ENCODE results near the gene PHLDA1. TPM values are rescaled to one million over a fixed set of nuclear protein-coding genes. Genes with fewer than 3 reads are reported as not detected.

The PHLDA1 gene
- 90.2 TPM for polyA plus RNA-seq (2013, experiment 1 of 2)
- 90.9 TPM for polyA plus RNA-seq (2013, experiment 2 of 2)

- H3K79me1 ChIP-seq (replicated peaks; ENCODE audit: low read length, poor library complexity, severe bottlenecking), result peaks cover 4% of the 10 kb centered on the region
- peak within 1 kb of the TSS; percentile 84 for H2BK15ac ChIP-seq (ENCODE audit: low read depth, poor library complexity, severe bottlenecking)
- peak within 1 kb of the TSS; percentile 91 for H2BK120ac ChIP-seq (ENCODE audit: low read depth, low read length)
- H3K4me3 ChIP-seq (ENCODE audit: insufficient read depth in 1 of 2, low read depth in 1 of 2, low read length in 2 of 2), result peak within 1 kb of the TSS; percentile 91
- H3K18ac ChIP-seq (ENCODE audit: low read depth in 1 of 2, low read length in 2 of 2), result peak within 1 kb of the TSS; percentile 98 to 100
- peak within 1 kb of the TSS; percentile 93 for H4K8ac ChIP-seq (ENCODE audit: low read length)
- no peaks in the 10 kb centered on the region for H3K9me3 ChIP-seq (ENCODE audit: control insufficient read depth, low read length)
- no peaks in the 10 kb centered on the region for H3K27me3 ChIP-seq (ENCODE audit: control insufficient read depth in 1 of 2, insufficient read depth in 1 of 2, low read length in 2 of 2)
- 0% methylated on average over 65 of the region's 67 CpGs for WGBS
- peak; percentile 98 for DNase-seq
- H2BK5ac ChIP-seq (ENCODE audit: low read depth, low read length, poor library complexity, severe bottlenecking), result peak within 1 kb of the TSS; percentile 97
- peak within 1 kb of the TSS; percentile 96 to 98 for H3K4ac ChIP-seq (ENCODE audit: low read depth in 1 of 2, low read length in 2 of 2)
- H2BK12ac ChIP-seq (ENCODE audit: low read length in 2 of 2), result peak within 1 kb of the TSS; percentile 44 to 59
- H2AFZ ChIP-seq (ENCODE audit: low read depth, low read length), result no peak within 1 kb of the TSS
- peak within 1 kb of the TSS; percentile 8 to 87 for H3K23ac ChIP-seq (ENCODE audit: low read length in 2 of 2)
- peak within 1 kb of the TSS; percentile 95 for H4K91ac ChIP-seq (ENCODE audit: low read length)
- peak within 1 kb of the TSS; percentile 68 for H2AK5ac ChIP-seq (ENCODE audit: low read length, severe bottlenecking)
- peak within 1 kb of the TSS; percentile 59 for H3K4me2 ChIP-seq (ENCODE audit: low read length, poor library complexity, severe bottlenecking)
- peak within 1 kb of the TSS; percentile 89 to 99 for H3K14ac ChIP-seq (ENCODE audit: low read length in 2 of 2)
- H3K4me1 ChIP-seq (ENCODE audit: control insufficient read depth, insufficient read depth, low read depth, low read length), result peaks cover 6% of the 10 kb centered on the region
- H3K27ac ChIP-seq (ENCODE audit: low read length, poor library complexity, severe bottlenecking), result peak within 1 kb of the TSS; percentile 98
- H3K9ac ChIP-seq (ENCODE audit: low read length), result peak within 1 kb of the TSS; percentile 98
- H3K36me3 ChIP-seq (ENCODE audit: control insufficient read depth in 1 of 2, insufficient read depth in 2 of 2, low read depth in 1 of 2, low read length in 2 of 2), result peaks cover 12 to 36% of the 10 kb centered on the region in 2 experiments
Observed at GRCh38 chr12:76031414-76032042, at the start of gene PHLDA1. PHLDA1 (minus strand) TSS chr12:76031776.

GRCh38 chr12:76080729-76081415 lies 49.3 kb upstream of the PHLDA1 start:
- Histone ChIP-seq H2BK15ac (ENCODE audit: low read depth, poor library complexity, severe bottlenecking) (no peak overlapping the region), H3K9ac (ENCODE audit: low read length) (no peak overlapping the region), H3K4ac (ENCODE audit: low read depth in 1 of 2, low read length in 2 of 2) (no peak overlapping the region), H2AFZ (ENCODE audit: low read depth, low read length) (no peak overlapping the region), H3K79me1 (replicated peaks; ENCODE audit: low read length, poor library complexity, severe bottlenecking) (no peaks in the 10 kb centered on the region), H3K36me3 (ENCODE audit: control insufficient read depth in 1 of 2, insufficient read depth in 2 of 2, low read depth in 1 of 2, low read length in 2 of 2) (peaks cover 7 to 39% of the 10 kb centered on the region in 2 experiments), H3K18ac (ENCODE audit: low read depth in 1 of 2, low read length in 2 of 2) (no peak overlapping the region), H4K91ac (ENCODE audit: low read length) (no peak overlapping the region), H2BK12ac (ENCODE audit: low read length in 2 of 2) (no peak overlapping the region), H2BK5ac (ENCODE audit: low read depth, low read length, poor library complexity, severe bottlenecking) (no peak overlapping the region), H2BK120ac (ENCODE audit: low read depth, low read length) (no peak overlapping the region), H3K23ac (ENCODE audit: low read length in 2 of 2) (no peak overlapping the region), H3K4me2 (ENCODE audit: low read length, poor library complexity, severe bottlenecking) (peak overlapping the region; percentile 11), H3K27ac (ENCODE audit: low read length, poor library complexity, severe bottlenecking) (no peak overlapping the region), H4K8ac (ENCODE audit: low read length) (no peak overlapping the region), H3K4me1 (ENCODE audit: control insufficient read depth, insufficient read depth, low read depth, low read length) (peaks cover 3% of the 10 kb centered on the region), H3K27me3 (ENCODE audit: control insufficient read depth in 1 of 2, insufficient read depth in 1 of 2, low read length in 2 of 2) (no peaks in the 10 kb centered on the region), H3K4me3 (ENCODE audit: insufficient read depth in 1 of 2, low read depth in 1 of 2, low read length in 2 of 2) (no peak overlapping the region), H3K14ac (ENCODE audit: low read length in 2 of 2) (no peak overlapping the region), H3K9me3 (ENCODE audit: control insufficient read depth, low read length) (peaks cover 20% of the 10 kb centered on the region), H2AK5ac (ENCODE audit: low read length, severe bottlenecking) (no peak overlapping the region)
- WGBS, result 42% methylated on average over 2 of the region's 6 CpGs
- DNase-seq, result peak; percentile 60

- Histone ChIP-seq H3K27ac (ENCODE audit: low read length, poor library complexity, severe bottlenecking) (no peak overlapping the region), H3K4me2 (ENCODE audit: low read length, poor library complexity, severe bottlenecking) (peak overlapping the region; percentile 11), H2BK5ac (ENCODE audit: low read depth, low read length, poor library complexity, severe bottlenecking) (no peak overlapping the region), H4K8ac (ENCODE audit: low read length) (no peak overlapping the region), H3K9me3 (ENCODE audit: control insufficient read depth, low read length) (peaks cover 20% of the 10 kb centered on the region), H3K14ac (ENCODE audit: low read length in 2 of 2) (no peak overlapping the region), H2BK12ac (ENCODE audit: low read length in 2 of 2) (no peak overlapping the region), H3K36me3 (ENCODE audit: control insufficient read depth in 1 of 2, insufficient read depth in 2 of 2, low read depth in 1 of 2, low read length in 2 of 2) (peaks cover 7 to 41% of the 10 kb centered on the region in 2 experiments), H3K9ac (ENCODE audit: low read length) (no peak overlapping the region), H3K4ac (ENCODE audit: low read depth in 1 of 2, low read length in 2 of 2) (no peak overlapping the region), H3K27me3 (ENCODE audit: control insufficient read depth in 1 of 2, insufficient read depth in 1 of 2, low read length in 2 of 2) (no peaks in the 10 kb centered on the region), H3K4me1 (ENCODE audit: control insufficient read depth, insufficient read depth, low read depth, low read length) (peaks cover 3% of the 10 kb centered on the region), H4K91ac (ENCODE audit: low read length) (no peak overlapping the region), H3K23ac (ENCODE audit: low read length in 2 of 2) (no peak overlapping the region), H2BK15ac (ENCODE audit: low read depth, poor library complexity, severe bottlenecking) (no peak overlapping the region), H3K18ac (ENCODE audit: low read depth in 1 of 2, low read length in 2 of 2) (no peak overlapping the region), H2AK5ac (ENCODE audit: low read length, severe bottlenecking) (no peak overlapping the region), H3K4me3 (ENCODE audit: insufficient read depth in 1 of 2, low read depth in 1 of 2, low read length in 2 of 2) (no peak overlapping the region), H2AFZ (ENCODE audit: low read depth, low read length) (no peak overlapping the region), H2BK120ac (ENCODE audit: low read depth, low read length) (no peak overlapping the region), H3K79me1 (replicated peaks; ENCODE audit: low read length, poor library complexity, severe bottlenecking) (no peaks in the 10 kb centered on the region)
- WGBS, result 80% methylated on average over 1 of the region's 2 CpGs
- DNase-seq, result peak; percentile 89
Observed at GRCh38 chr12:76080017-76080728, 48.6 kb upstream of the PHLDA1 start.

- peaks cover 20% of the 10 kb centered on the region for H3K9me3 ChIP-seq (ENCODE audit: control insufficient read depth, low read length)
- peaks cover 3% of the 10 kb centered on the region for H3K4me1 ChIP-seq (ENCODE audit: control insufficient read depth, insufficient read depth, low read depth, low read length)
- no peak overlapping the region for H3K4me3 ChIP-seq (ENCODE audit: insufficient read depth in 1 of 2, low read depth in 1 of 2, low read length in 2 of 2)
- no peak overlapping the region for H3K9ac ChIP-seq (ENCODE audit: low read length)
- no peak overlapping the region for H2AFZ ChIP-seq (ENCODE audit: low read depth, low read length)
- 97% methylated on average over 2 of the region's 2 CpGs for WGBS
- peaks cover 7 to 43% of the 10 kb centered on the region in 2 experiments for H3K36me3 ChIP-seq (ENCODE audit: control insufficient read depth in 1 of 2, insufficient read depth in 2 of 2, low read depth in 1 of 2, low read length in 2 of 2)
- no peaks in the 10 kb centered on the region for H3K27me3 ChIP-seq (ENCODE audit: control insufficient read depth in 1 of 2, insufficient read depth in 1 of 2, low read length in 2 of 2)
- H2BK15ac ChIP-seq (ENCODE audit: low read depth, poor library complexity, severe bottlenecking), result no peak overlapping the region
- no peak overlapping the region for H4K91ac ChIP-seq (ENCODE audit: low read length)
- no peak overlapping the region for H3K27ac ChIP-seq (ENCODE audit: low read length, poor library complexity, severe bottlenecking)
- no peak overlapping the region for H3K23ac ChIP-seq (ENCODE audit: low read length in 2 of 2)
- no peaks in the 10 kb centered on the region for H3K79me1 ChIP-seq (replicated peaks; ENCODE audit: low read length, poor library complexity, severe bottlenecking)
- no peak overlapping the region for H3K4ac ChIP-seq (ENCODE audit: low read depth in 1 of 2, low read length in 2 of 2)
- no peak overlapping the region for H3K14ac ChIP-seq (ENCODE audit: low read length in 2 of 2)
- H4K8ac ChIP-seq (ENCODE audit: low read length), result no peak overlapping the region
- no peak overlapping the region for H2BK120ac ChIP-seq (ENCODE audit: low read depth, low read length)
- H3K4me2 ChIP-seq (ENCODE audit: low read length, poor library complexity, severe bottlenecking), result no peak overlapping the region
- H2BK12ac ChIP-seq (ENCODE audit: low read length in 2 of 2), result no peak overlapping the region
- H2AK5ac ChIP-seq (ENCODE audit: low read length, severe bottlenecking), result no peak overlapping the region
- no peak for DNase-seq
- H2BK5ac ChIP-seq (ENCODE audit: low read depth, low read length, poor library complexity, severe bottlenecking), result no peak overlapping the region
- H3K18ac ChIP-seq (ENCODE audit: low read depth in 1 of 2, low read length in 2 of 2), result no peak overlapping the region
Observed at GRCh38 chr12:76078748-76079147, 47.2 kb upstream of the PHLDA1 start.
